PC-3 (cell line): ENCODE results near the gene EFHC2.

ENCODE experiments used
- CTCF ChIP-seq: fragments of 300-600 bp; sonication (generic); conservative IDR thresholded peaks from 2 replicates; pipeline ENCODE4 v1.5.1; 2017; ENCODE audit warnings: antibody characterized with exemption, low read depth, mild to moderate bottlenecking, low read length
- EZH2 ChIP-seq: fragments of 300-600 bp; sonication (generic); IDR thresholded peaks from one replicate; pipeline ENCODE4 v1.6.1; 2017; ENCODE audit warnings: antibody characterized with exemption, mild to moderate bottlenecking, low read length; ENCODE audit not compliant: unreplicated experiment
- EZH2phosphoT487 ChIP-seq: fragments of 300-600 bp; sonication (generic); IDR thresholded peaks from 2 replicates; pipeline ENCODE4 v1.6.1; 2018; ENCODE audit warnings: mild to moderate bottlenecking, antibody characterized with exemption, low read length, borderline replicate concordance

GRCh38 chrX:44267861-44268260, 75.6 kb downstream of the EFHC2 start:
- TF ChIP-seq CTCF (no peak), EZH2phosphoT487 (no peak), EZH2 (no peak)
